HL-60 (cell line): ENCODE data around the gene PCSK2.

Experiments
- CTCF ChIP-seq: IDR thresholded peaks from one replicate; pipeline ENCODE4 v1.5.1; 2011; ENCODE audit warnings: low read length, control low read depth, inconsistent platforms; ENCODE audit not compliant: insufficient read depth
- GABPA ChIP-seq: IDR thresholded peaks from 2 replicates; pipeline ENCODE4 v1.6.1; 2012; ENCODE audit warnings: low read depth
- POLR2AphosphoS5 ChIP-seq: IDR thresholded peaks from 2 replicates; pipeline ENCODE4 v1.6.1; 2012; ENCODE audit warnings: low read depth
- SPI1 ChIP-seq: IDR thresholded peaks from 2 replicates; pipeline ENCODE4 v1.6.1; 2012; ENCODE audit warnings: low read depth, mild to moderate bottlenecking, borderline replicate concordance

- TF ChIP-seq CTCF, result no peak
- TF ChIP-seq GABPA, result no peak
- no peak for TF ChIP-seq SPI1
- no peak for TF ChIP-seq POLR2AphosphoS5
Observed at GRCh38 chr20:17461941-17462340, 235.1 kb downstream of the PCSK2 start.
